Hepatocyte (in vitro differentiated cells): ENCODE data around the gene CAT.

Experiments used
- EZH2 ChIP-seq: fragments of 200-600 bp; sonication (generic); IDR thresholded peaks from 2 replicates; pipeline ENCODE4 v1.6.1; 2016; ENCODE audit warnings: antibody characterized with exemption, mild to moderate bottlenecking, borderline replicate concordance
- EZH2phosphoT487 ChIP-seq: fragments of 200-600 bp; sonication (generic); IDR thresholded peaks from one replicate; pipeline ENCODE4 v1.6.1; 2018; ENCODE audit warnings: antibody characterized with exemption, mild to moderate bottlenecking, low read depth, moderate library complexity; ENCODE audit not compliant: unreplicated experiment, severe bottlenecking
- TF ChIP-seq, protein P1 (sequence below): fragments of 200-600 bp; sonication (generic); IDR thresholded peaks from 2 replicates; pipeline ENCODE4 v1.5.1; 2016; ENCODE audit warnings: antibody characterized with exemption, mild to moderate bottlenecking; ENCODE audit not compliant: poor library complexity

GRCh38 chr11:34441814-34442213 lies 3.1 kb downstream of the CAT start:
- TF ChIP-seq, protein P1, sequence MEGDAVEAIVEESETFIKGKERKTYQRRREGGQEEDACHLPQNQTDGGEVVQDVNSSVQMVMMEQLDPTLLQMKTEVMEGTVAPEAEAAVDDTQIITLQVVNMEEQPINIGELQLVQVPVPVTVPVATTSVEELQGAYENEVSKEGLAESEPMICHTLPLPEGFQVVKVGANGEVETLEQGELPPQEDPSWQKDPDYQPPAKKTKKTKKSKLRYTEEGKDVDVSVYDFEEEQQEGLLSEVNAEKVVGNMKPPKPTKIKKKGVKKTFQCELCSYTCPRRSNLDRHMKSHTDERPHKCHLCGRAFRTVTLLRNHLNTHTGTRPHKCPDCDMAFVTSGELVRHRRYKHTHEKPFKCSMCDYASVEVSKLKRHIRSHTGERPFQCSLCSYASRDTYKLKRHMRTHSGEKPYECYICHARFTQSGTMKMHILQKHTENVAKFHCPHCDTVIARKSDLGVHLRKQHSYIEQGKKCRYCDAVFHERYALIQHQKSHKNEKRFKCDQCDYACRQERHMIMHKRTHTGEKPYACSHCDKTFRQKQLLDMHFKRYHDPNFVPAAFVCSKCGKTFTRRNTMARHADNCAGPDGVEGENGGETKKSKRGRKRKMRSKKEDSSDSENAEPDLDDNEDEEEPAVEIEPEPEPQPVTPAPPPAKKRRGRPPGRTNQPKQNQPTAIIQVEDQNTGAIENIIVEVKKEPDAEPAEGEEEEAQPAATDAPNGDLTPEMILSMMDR, result no peak
- TF ChIP-seq EZH2phosphoT487 (no peak), EZH2 (no peak)
